Neuronal stem cell (in vitro differentiated cells): ENCODE measurements around the gene SMC4.

Source experiments
- DNase-seq: peaks from one replicate; pipeline ENCODE4 v3.0.0-alpha.2; 2013; ENCODE audit warnings: low spot score
- H2AFZ ChIP-seq: one replicate; pipeline ENCODE4 v1.6.1; 2013; ENCODE audit warnings: mild to moderate bottlenecking, low read length, inconsistent platforms
- H2AK5ac ChIP-seq: 2 replicates; pipeline ENCODE4 v1.6.1; 2013; ENCODE audit warnings: low read depth, mild to moderate bottlenecking, inconsistent platforms, low read length, moderate library complexity, mixed read lengths
- H2BK120ac ChIP-seq: 2 replicates; pipeline ENCODE4 v1.6.1; 2013; ENCODE audit warnings: low read depth, mild to moderate bottlenecking, inconsistent platforms, low read length, moderate library complexity, mixed read lengths
- H2BK12ac ChIP-seq: one replicate; pipeline ENCODE4 v1.6.1; 2013; ENCODE audit warnings: low read length, inconsistent platforms
- H2BK15ac ChIP-seq: 2 replicates; pipeline ENCODE4 v1.6.1; 2013; ENCODE audit warnings: mild to moderate bottlenecking, low read length, inconsistent platforms, mixed read lengths
- H2BK5ac ChIP-seq: one replicate; pipeline ENCODE4 v1.6.1; 2013; ENCODE audit warnings: inconsistent platforms, mild to moderate bottlenecking, low read length, moderate library complexity
- H3K14ac ChIP-seq: one replicate; pipeline ENCODE4 v1.6.1; 2013; ENCODE audit warnings: low read length, inconsistent platforms
- H3K18ac ChIP-seq: 2 replicates; pipeline ENCODE4 v1.6.1; 2013; ENCODE audit warnings: low read length, inconsistent platforms
- H3K23ac ChIP-seq: 2 replicates; pipeline ENCODE4 v1.6.1; 2013; ENCODE audit warnings: low read depth, mild to moderate bottlenecking, mixed read lengths, low read length, inconsistent platforms; ENCODE audit not compliant: poor library complexity
- H3K27ac ChIP-seq: replicated peaks from 3 replicates; pipeline ENCODE4 v1.5.1; 2013; ENCODE audit warnings: low read length, inconsistent platforms
- H3K27me3 ChIP-seq, 3 experiments: 2 replicates each; pipeline ENCODE4 v1.6.1; 2013; ENCODE audit warnings: low read length in 3 of 3, mild to moderate bottlenecking in 2 of 3, inconsistent platforms in 1 of 3, low read depth in 1 of 3, mixed read lengths in 1 of 3, moderate library complexity in 1 of 3; ENCODE audit not compliant: control insufficient read depth in 3 of 3, insufficient read depth in 3 of 3
- H3K36me3 ChIP-seq, 2 donors: replicated peaks in 1 of 2; 2 replicates each; pipeline ENCODE4 v1.6.1; 2013; ENCODE audit warnings: low read length in 2 of 2; ENCODE audit not compliant: control insufficient read depth in 2 of 2, insufficient read depth in 2 of 2
- H3K4ac ChIP-seq: 2 replicates; pipeline ENCODE4 v1.6.1; 2013; ENCODE audit warnings: inconsistent platforms, mild to moderate bottlenecking, low read length, moderate library complexity
- H3K4me1 ChIP-seq, 2 donors: 1 replicate in 1 of 2; 2 replicates in 1 of 2; pipeline ENCODE4 v1.6.1; 2013; ENCODE audit warnings: low read length in 2 of 2, low read depth in 1 of 2; ENCODE audit not compliant: control insufficient read depth in 2 of 2, insufficient read depth in 1 of 2
- H3K4me2 ChIP-seq: one replicate; pipeline ENCODE4 v1.6.1; 2013; ENCODE audit warnings: mild to moderate bottlenecking, low read length, inconsistent platforms; ENCODE audit not compliant: insufficient read depth, poor library complexity, severe bottlenecking
- H3K4me3 ChIP-seq, 2 donors: 2 replicates each; pipeline ENCODE4 v1.5.1; 2013; ENCODE audit warnings: low read length in 2 of 2, mild to moderate bottlenecking in 2 of 2, inconsistent platforms in 1 of 2, moderate library complexity in 1 of 2
- H3K79me1 ChIP-seq: one replicate; pipeline ENCODE4 v1.6.1; 2013; ENCODE audit warnings: low read depth, mild to moderate bottlenecking, inconsistent platforms, low read length, moderate library complexity
- H3K9ac ChIP-seq: one replicate; pipeline ENCODE4 v1.6.1; 2013; ENCODE audit warnings: mild to moderate bottlenecking, low read depth, low read length, inconsistent platforms; ENCODE audit not compliant: poor library complexity
- H3K9me3 ChIP-seq, 2 donors: replicated peaks in 1 of 2; 2 replicates each; pipeline versions ENCODE3 to v1.6.1; 2013; ENCODE audit warnings: low read length in 2 of 2, mild to moderate bottlenecking in 2 of 2, inconsistent platforms in 1 of 2, low read depth in 1 of 2, mixed read lengths in 1 of 2, moderate library complexity in 1 of 2; ENCODE audit not compliant: control insufficient read depth in 2 of 2, insufficient read depth in 1 of 2
- H4K8ac ChIP-seq: one replicate; pipeline ENCODE4 v1.6.1; 2013; ENCODE audit warnings: low read depth, mild to moderate bottlenecking, inconsistent platforms, low read length, moderate library complexity
- H4K91ac ChIP-seq: one replicate; pipeline ENCODE4 v1.6.1; 2013; ENCODE audit warnings: low read length, low read depth, mild to moderate bottlenecking, inconsistent platforms; ENCODE audit not compliant: poor library complexity
- WGBS, 2 donors: extraction: QIAGEN DNeasy Blood & Tissue Kit; methylation state at CpG; one replicate each; pipeline ENCODE4 v1.1.7; 2013; ENCODE audit warnings: missing lambda C conversion rate in 2 of 2, mixed read lengths in 1 of 2; ENCODE audit not compliant: insufficient read length in 2 of 2, insufficient replicate concordance in 1 of 2; ENCODE audit errors: extremely low coverage in 2 of 2; 5-methylcytosine and 5-hydroxymethylcytosine counted together

Gene SMC4

GRCh38 chr3:160454995-160455394 is 55.5 kb downstream of the SMC4 start:
- no peak overlapping the region for H3K27ac ChIP-seq
- H2BK15ac ChIP-seq: no peak overlapping the region
- no peak overlapping the region for H3K4me3 ChIP-seq
- no CpG with 5 or more reads among the region's 1 CpG for whole genome bisulfite sequencing, 2 donors
- no peak overlapping the region for H2AK5ac ChIP-seq
- H3K4me1 ChIP-seq: peaks cover 0 to 5% of the 10 kb centered on the region in 2 donors
- no peak overlapping the region for H3K4ac ChIP-seq
- no peak overlapping the region for H3K23ac ChIP-seq
- H3K9me3 ChIP-seq: no peaks in the 10 kb centered on the region
- H3K27me3 ChIP-seq: peaks cover 0 to 11% (median 0%) of the 10 kb centered on the region in 3 experiments
- no peak overlapping the region for H3K4me2 ChIP-seq
- no peak overlapping the region for H2BK120ac ChIP-seq
- H2BK5ac ChIP-seq: no peak overlapping the region
- no peak for DNase-seq
- no peak overlapping the region for H3K18ac ChIP-seq
- peaks cover 3% of the 10 kb centered on the region for H3K79me1 ChIP-seq
- no peak overlapping the region for H3K14ac ChIP-seq
- H2AFZ ChIP-seq: no peak overlapping the region
- H4K91ac ChIP-seq: no peak overlapping the region
- H2BK12ac ChIP-seq: no peak overlapping the region
- H3K36me3 ChIP-seq: no peaks in the 10 kb centered on the region
- no peak overlapping the region for H4K8ac ChIP-seq
- no peak overlapping the region for H3K9ac ChIP-seq

GRCh38 chr3:160455846-160456245 is 56.4 kb downstream of the SMC4 start:
- Histone ChIP-seq H3K4me3 (no peak overlapping the region), H2BK120ac (no peak overlapping the region), H2AFZ (no peak overlapping the region), H3K4me1 (no peaks in the 10 kb centered on the region), H3K27me3 (peaks cover 0 to 3% (median 0%) of the 10 kb centered on the region in 3 experiments), H3K4me2 (no peak overlapping the region), H3K36me3 (no peaks in the 10 kb centered on the region), H2BK15ac (no peak overlapping the region), H4K8ac (no peak overlapping the region), H3K4ac (no peak overlapping the region), H3K23ac (no peak overlapping the region), H2AK5ac (no peak overlapping the region), H3K27ac (no peak overlapping the region), H3K79me1 (peaks cover 3% of the 10 kb centered on the region), H2BK5ac (no peak overlapping the region), H3K18ac (no peak overlapping the region), H3K9ac (no peak overlapping the region), H2BK12ac (no peak overlapping the region), H3K14ac (no peak overlapping the region), H3K9me3 (peaks cover 0 to 3% of the 10 kb centered on the region in 2 donors), H4K91ac (no peak overlapping the region)
- DNase-seq: no peak
- no CpG with 5 or more reads among the region's 3 CpGs for WGBS, 2 donors

- Histone ChIP-seq H3K18ac (no peak overlapping the region), H3K9me3 (peaks cover 2 to 3% of the 10 kb centered on the region in 2 donors), H2BK12ac (no peak overlapping the region), H2BK120ac (no peak overlapping the region), H3K36me3 (no peaks in the 10 kb centered on the region), H2AK5ac (no peak overlapping the region), H2BK5ac (no peak overlapping the region), H2BK15ac (no peak overlapping the region), H3K4me3 (no peak overlapping the region), H3K79me1 (peaks cover 3% of the 10 kb centered on the region), H3K23ac (no peak overlapping the region), H3K27me3 (peaks cover 0 to under 1% (median 0%) of the 10 kb centered on the region in 3 experiments), H4K8ac (no peak overlapping the region), H3K14ac (no peak overlapping the region), H3K4me2 (no peak overlapping the region), H3K4me1 (no peaks in the 10 kb centered on the region), H3K9ac (no peak overlapping the region), H3K4ac (no peak overlapping the region), H4K91ac (no peak overlapping the region), H3K27ac (no peak overlapping the region), H2AFZ (no peak overlapping the region)
- WGBS, 2 donors: no CpG with 5 or more reads among the region's 4 CpGs
- DNase-seq: no peak
These were observed 58.7 kb downstream of the SMC4 start for GRCh38 chr3:160458151-160458550.

GRCh38 chr3:160459450-160459970 is 60.1 kb downstream of the SMC4 start:
- H2BK5ac ChIP-seq: no peak overlapping the region
- H3K27me3 ChIP-seq: no peaks in the 10 kb centered on the region
- H3K4me1 ChIP-seq: no peaks in the 10 kb centered on the region
- no peak overlapping the region for H3K23ac ChIP-seq
- no peak overlapping the region for H2BK12ac ChIP-seq
- no peak for DNase-seq
- H3K14ac ChIP-seq: no peak overlapping the region
- no peak overlapping the region for H3K4ac ChIP-seq
- H3K9ac ChIP-seq: no peak overlapping the region
- no CpG with 5 or more reads among the region's 9 CpGs for WGBS, 2 donors
- H2AK5ac ChIP-seq: peak overlapping the region; percentile 17
- no peak overlapping the region for H3K27ac ChIP-seq
- H2BK15ac ChIP-seq: no peak overlapping the region
- no peak overlapping the region for H2AFZ ChIP-seq
- H3K9me3 ChIP-seq: peaks cover 2 to 3% of the 10 kb centered on the region in 2 donors
- H3K36me3 ChIP-seq: no peaks in the 10 kb centered on the region
- H3K4me3 ChIP-seq: no peak overlapping the region
- no peak overlapping the region for H4K91ac ChIP-seq
- no peak overlapping the region for H3K18ac ChIP-seq
- H4K8ac ChIP-seq: no peak overlapping the region
- no peaks in the 10 kb centered on the region for H3K79me1 ChIP-seq
- H3K4me2 ChIP-seq: no peak overlapping the region
- H2BK120ac ChIP-seq: no peak overlapping the region
